ENCODE measurements around the gene ACSF2.
"Not testable (repeated sequence)": the region's sequence is repeated elsewhere in the genome, so short reads cannot be mapped to it uniquely, and the experiment has no call there.

The ACSF2 gene

GRCh38 chr17:50465635-50466034, 39.6 kb downstream of the ACSF2 start:
- no peak for DNase-seq

GRCh38 chr17:50466371-50467113, 40.5 kb downstream of the ACSF2 start:
- peak; percentile 88 for DNase-seq

- no peak for DNase-seq
These were observed 41.3 kb downstream of the ACSF2 start for GRCh38 chr17:50467114-50467854.

- DNase-seq, result no peak
These were observed 41.9 kb downstream of the ACSF2 start for GRCh38 chr17:50467855-50468303.

- DNase-seq, result no peak
These were observed 42.5 kb downstream of the ACSF2 start, which contains the start of gene CHAD for GRCh38 chr17:50468304-50469207. CHAD (minus strand) TSS chr17:50468880; CDS start chr17:50468813, 67 bp downstream.

GRCh38 chr17:50469208-50469605, 43.2 kb downstream of the ACSF2 start:
- DNase-seq, result no peak

GRCh38 chr17:50469671-50470305, 43.8 kb downstream of the ACSF2 start:
- DNase-seq, result no peak

GRCh38 chr17:50470426-50470825, 44.4 kb downstream of the ACSF2 start:
- DNase-seq, result no peak

- DNase-seq, result no peak
These were observed 45.2 kb downstream of the ACSF2 start for GRCh38 chr17:50471009-50471905.

- DNase-seq, result no peak
These were observed 46.3 kb downstream of the ACSF2 start for GRCh38 chr17:50472286-50472685.

- DNase-seq, result not testable (repeated sequence)
These were observed 46.7 kb downstream of the ACSF2 start for GRCh38 chr17:50472761-50473161.

GRCh38 chr17:50473901-50474300, 47.9 kb downstream of the ACSF2 start:
- DNase-seq, result no peak

- DNase-seq, result no peak
These were observed 48.5 kb downstream of the ACSF2 start for GRCh38 chr17:50474523-50474922.

GRCh38 chr17:50475362-50475761, 49.3 kb downstream of the ACSF2 start:
- DNase-seq, result no peak

- not testable (repeated sequence) for DNase-seq
These were observed 49.9 kb downstream of the ACSF2 start for GRCh38 chr17:50475775-50476544.

GRCh38 chr17:50476545-50477315, 50.7 kb downstream of the ACSF2 start:
- no peak for DNase-seq

- no peak for DNase-seq
These were observed 52.0 kb downstream of the ACSF2 start for GRCh38 chr17:50477976-50478375.

- DNase-seq, result peak; percentile 96
These were observed 52.7 kb downstream of the ACSF2 start, which contains the start of gene RSAD1 for GRCh38 chr17:50478391-50479381. RSAD1 (plus strand) TSS chr17:50478860; CDS start chr17:50478885, 25 bp downstream.

Data from RPMI8226 (cell line).